ENCODE data around the gene ABI3BP. TPM values are rescaled to one million over a fixed set of nuclear protein-coding genes. Genes with fewer than 3 reads are reported as not detected.
"Not testable (repeated sequence)": the region's sequence is repeated elsewhere in the genome, so short reads cannot be mapped to it uniquely, and the experiment has no call there.

The ABI3BP gene
- total RNA-seq, 1 donor from 2014 or later: 51.8 TPM

- DNase-seq (ENCODE audit: low spot score): no peak
Observed at GRCh38 chr3:100981164-100981911, 11.9 kb downstream of the ABI3BP start.

GRCh38 chr3:100978011-100978659 lies 15.1 kb downstream of the ABI3BP start:
- peak; percentile 73 for DNase-seq (ENCODE audit: low spot score)

GRCh38 chr3:100976611-100977010 lies 16.6 kb downstream of the ABI3BP start:
- no peak for DNase-seq (ENCODE audit: low spot score)

GRCh38 chr3:100975714-100976113 lies 17.5 kb downstream of the ABI3BP start:
- no peak for DNase-seq (ENCODE audit: low spot score)

DNA sequence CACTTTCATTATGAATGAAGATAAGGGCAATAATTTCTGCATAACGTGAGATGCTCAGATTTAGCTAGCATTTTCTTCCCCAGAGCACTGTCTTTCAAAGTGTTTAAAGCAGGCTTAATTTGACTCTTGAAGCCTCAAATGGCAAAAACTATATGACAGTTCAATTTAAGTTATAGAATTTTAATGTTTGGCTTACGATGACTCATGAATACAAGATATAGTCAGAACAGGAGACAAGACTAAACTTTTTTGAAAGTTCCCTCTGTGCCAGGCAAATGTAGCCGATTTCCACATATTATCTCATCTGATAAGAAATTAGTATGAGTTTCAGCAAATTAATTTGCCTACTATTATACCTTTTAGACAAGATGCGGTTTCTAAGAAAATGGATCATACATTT lies 19.6 kb downstream of the ABI3BP start:
- DNase-seq (ENCODE audit: low spot score): no peak

GRCh38 chr3:100972867-100973266 lies 20.4 kb downstream of the ABI3BP start:
- no peak for DNase-seq (ENCODE audit: low spot score)

DNA sequence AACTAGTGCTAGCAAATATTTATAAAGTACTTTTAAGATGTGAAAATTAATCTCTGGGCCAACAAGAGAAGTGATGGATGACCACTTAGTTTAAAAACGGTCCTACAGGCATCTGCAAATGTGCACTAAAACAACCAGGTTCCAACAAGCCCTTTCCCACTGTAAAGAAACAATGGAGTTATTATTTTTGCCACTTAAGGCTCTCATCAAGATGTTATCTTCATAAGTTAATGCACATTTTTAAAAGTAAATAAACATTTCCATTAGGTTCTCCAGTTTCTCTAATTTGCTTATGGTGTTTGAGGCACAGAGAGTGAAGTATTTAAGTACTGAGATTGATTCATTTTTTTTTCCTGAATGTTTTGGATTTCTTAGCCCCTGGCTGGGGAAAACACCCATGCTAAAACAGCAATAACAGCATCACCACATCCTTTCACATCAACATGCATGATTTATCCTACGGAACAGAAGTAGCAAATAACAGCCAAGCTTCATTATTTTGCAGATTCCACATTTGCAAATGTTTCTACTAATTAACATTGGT lies 20.8 kb downstream of the ABI3BP start:
- no peak for DNase-seq (ENCODE audit: low spot score)

GRCh38 chr3:100971798-100972197 lies 21.4 kb downstream of the ABI3BP start:
- DNase-seq (ENCODE audit: low spot score): no peak

DNA sequence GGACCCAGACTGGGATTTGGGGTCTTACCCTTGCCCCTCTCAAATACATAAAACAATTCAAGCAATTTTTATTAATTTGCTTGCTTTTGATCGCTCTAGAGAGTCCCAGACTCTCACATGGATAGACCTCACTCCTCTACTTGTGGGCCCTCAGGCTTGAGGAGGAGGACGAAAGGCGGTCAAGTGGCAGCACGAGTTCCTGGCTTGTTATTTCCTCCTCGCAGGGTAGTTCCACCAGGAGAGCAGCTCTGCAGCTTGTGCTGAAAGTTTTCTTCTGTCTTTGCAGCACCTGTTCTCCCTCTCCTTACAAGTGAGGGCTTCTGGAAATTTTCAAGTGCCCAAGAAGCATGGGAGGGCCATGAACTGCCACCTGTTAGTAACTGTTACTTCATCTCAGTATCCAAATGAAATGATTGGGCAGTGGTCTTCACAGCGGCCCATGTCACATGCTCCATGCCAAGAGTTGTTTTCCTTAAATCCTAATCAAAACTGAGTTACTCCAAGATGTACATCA lies 22.7 kb downstream of the ABI3BP start:
- DNase-seq (ENCODE audit: low spot score): no peak

DNA sequence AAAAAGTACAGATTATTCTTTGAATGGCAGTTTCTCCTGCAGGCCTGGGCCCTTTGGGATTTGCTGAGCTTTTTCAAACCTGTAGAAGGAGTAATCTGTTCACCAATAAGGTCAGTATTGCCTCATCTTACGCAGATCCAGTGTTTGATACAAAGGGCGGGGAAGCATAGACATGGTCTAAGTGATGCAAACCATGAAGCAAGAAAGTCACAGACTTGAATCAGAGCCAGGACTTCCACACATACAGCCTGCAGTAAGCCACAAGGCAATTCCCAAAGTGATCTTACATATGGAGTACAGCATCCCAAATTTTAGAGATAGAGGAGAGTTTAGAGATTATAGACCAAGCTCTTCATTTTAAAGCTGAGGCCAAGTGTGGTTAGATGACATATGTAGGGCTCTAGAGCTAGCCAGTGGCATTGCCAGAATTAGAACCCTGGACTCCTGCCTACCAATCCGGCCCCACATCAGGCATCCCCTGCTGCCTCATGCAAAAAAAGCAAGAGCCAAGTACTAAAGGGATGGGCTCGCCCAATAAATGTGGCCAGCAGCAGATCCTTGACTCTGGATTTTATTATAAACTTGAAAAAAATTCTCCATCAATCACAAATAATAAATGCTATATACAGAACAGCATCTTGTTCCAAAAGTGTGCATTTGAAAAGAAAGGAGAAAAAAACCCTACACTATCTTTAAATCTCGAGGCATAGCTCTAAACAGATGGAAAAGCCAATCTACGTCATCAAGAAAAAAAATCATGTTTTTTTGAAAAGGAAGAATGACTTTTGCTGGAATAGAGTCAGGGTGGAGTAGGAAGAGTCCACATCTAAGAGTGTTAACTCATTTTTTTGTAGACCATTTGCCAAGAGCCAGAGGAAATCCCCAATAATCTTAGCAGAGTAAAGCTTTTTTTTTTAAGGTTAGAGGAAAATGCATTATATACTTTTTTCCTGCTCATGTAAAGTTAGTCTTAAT lies 24.0 kb downstream of the ABI3BP start:
- DNase-seq (ENCODE audit: low spot score): peak; percentile 89

DNA sequence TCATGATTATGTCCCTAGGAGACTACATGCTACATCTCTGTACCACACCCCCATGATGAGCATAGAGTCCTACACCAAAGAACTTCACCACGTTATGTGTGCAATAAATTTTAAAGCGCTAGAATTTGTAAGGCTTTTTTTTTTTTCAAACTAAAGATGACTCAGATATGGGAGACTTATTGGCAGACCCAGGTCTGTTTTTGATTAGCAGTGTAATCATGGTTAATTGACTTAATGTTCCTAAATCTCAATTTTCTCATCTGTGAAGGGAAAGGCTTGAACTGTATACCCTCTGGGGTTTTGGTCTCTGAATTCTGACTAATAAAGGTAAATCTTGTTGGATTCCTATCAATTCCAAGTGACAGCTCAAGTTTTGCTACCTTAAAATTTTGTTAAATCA lies 26.4 kb downstream of the ABI3BP start:
- DNase-seq (ENCODE audit: low spot score): no peak

DNA sequence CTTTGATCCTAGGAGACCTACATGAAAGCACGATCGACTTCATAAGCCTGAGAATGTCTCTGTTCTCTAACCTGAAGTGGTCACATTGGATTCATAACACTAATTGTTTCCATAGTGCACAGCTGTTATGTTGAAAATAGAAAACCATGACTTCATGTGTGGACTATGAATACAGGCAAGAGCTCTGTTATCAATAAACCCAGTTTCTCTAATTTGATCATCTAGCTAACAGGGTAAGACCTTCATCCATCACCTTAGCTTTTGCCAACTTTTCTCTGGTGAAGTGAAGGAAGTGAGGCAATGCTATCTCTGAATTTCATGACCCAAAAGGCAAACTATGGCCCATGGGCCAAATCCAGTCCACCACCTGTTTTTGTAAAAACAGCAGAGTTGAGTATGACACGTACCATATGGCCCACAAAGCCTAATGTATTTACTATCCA lies 27.2 kb downstream of the ABI3BP start:
- DNase-seq (ENCODE audit: low spot score): no peak

- no peak for DNase-seq (ENCODE audit: low spot score)
Observed at GRCh38 chr3:100963041-100963440, 30.2 kb downstream of the ABI3BP start.

GRCh38 chr3:100957261-100957986 lies 35.8 kb downstream of the ABI3BP start:
- peak; percentile 92 for DNase-seq (ENCODE audit: low spot score)

DNA sequence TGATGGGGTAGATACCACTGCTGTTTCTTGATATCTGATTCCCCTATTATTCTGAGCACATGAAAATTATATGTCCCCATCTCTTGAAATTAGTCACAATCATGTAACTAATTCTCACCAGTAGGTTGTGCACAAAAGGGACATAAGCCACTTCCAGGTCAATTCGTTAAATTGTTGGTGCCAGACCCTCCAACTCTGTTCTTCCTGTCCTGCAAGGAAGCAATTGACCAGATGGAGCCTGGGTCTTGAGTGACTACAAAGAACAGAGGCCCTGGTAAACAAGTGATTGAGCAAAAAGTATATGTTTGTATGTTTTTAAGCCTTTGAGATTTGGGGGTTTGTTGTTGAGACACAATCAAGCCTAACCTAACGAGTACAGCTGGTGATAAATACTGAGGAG lies 36.9 kb downstream of the ABI3BP start:
- no peak for DNase-seq (ENCODE audit: low spot score)

GRCh38 chr3:100954990-100955389 lies 38.2 kb downstream of the ABI3BP start:
- peak; percentile 95 for DNase-seq (ENCODE audit: low spot score)

DNA sequence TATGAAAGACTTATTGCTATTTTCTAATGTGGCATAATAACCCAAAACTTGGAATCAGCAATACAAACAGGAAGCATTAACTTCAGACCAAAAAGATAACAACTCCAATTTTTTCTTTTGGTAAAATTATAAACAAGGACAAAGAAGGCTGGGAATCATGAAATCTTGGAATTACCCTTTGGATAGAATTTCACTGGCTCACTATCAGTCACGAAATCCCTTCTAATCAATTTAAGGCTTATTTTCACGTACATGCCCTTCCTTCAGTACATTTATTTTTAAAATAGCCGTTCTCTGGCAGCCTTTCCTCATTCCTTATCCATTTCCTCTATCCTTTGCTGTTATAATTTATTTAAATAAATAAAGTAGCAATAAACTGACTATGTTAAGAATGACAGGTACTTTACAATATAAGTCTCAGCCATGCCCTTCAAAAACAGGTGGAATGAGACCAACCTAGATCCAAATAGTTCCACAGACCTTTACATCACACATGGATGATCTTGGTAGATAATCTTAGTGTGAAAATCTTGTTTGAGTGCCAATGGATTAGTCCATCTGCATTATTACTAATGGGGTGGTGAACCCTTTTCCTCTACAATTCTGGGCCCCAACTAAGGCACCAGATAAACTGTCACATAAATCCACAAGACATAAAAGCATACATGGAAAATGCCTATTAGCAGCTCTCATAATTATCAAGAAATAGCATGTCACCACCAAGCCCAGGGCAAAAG lies 38.9 kb downstream of the ABI3BP start:
- DNase-seq (ENCODE audit: low spot score): no peak

DNA sequence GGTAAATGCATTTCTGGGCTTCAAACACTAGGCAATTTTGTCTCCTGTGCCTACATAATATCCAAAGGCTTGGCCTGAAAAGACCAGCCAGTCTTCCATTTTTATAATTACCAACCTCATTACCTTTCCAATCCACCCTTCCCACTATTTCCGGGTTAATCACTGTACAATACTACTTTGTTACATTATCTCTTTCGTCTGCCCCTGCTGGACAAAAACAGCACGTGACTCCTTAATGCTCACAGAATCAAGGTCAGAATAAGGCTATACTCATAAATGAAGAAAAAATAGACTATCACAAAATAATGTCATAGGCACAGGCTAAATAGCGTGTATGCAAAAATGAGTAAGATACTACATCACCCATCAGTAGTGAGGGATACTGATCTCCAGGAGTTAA lies 40.1 kb downstream of the ABI3BP start:
- no peak for DNase-seq (ENCODE audit: low spot score)

DNA sequence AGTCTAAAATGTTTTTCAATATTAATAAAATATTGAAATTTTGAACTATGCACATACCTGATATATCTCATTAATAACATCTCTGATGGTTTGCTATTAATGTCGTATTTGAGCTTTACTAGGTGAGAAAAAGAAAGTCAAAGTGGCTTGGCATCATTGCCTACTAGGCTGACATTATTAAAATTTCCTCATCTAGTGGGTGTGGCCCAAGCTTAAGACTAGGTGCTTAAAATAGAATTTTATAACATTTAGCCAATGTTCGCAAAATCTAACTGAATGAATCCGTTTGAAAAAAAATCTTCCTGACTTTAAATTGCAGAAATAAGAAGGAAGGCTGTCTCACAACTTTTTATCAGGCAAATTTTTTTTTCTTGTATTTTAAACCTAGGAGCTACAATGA lies 46.1 kb downstream of the ABI3BP start:
- no peak for DNase-seq (ENCODE audit: low spot score)

GRCh38 chr3:100946096-100946495 lies 47.1 kb downstream of the ABI3BP start:
- not testable (repeated sequence) for DNase-seq (ENCODE audit: low spot score)
